ENCODE results near the gene PER1.
A peak's percentile ranks its signal among the peaks of the same experiment; 100 is the strongest.

PER1 gene

GRCh38 chr17:8138374-8138671 lies 13.9 kb downstream of the PER1 start:
- no peak overlapping the region for H2AFZ ChIP-seq (ENCODE audit: low read length, unreplicated experiment)
- H3K27me3 ChIP-seq (ENCODE audit: insufficient read depth, low read length), result no peaks in the 10 kb centered on the region
- peaks cover 8% of the 10 kb centered on the region for H3K4me1 ChIP-seq (ENCODE audit: control insufficient read depth, insufficient read depth, low read length, unreplicated experiment)
- peak overlapping the region; percentile 84; the same call in 1 of the 2 replicates for H3K27ac ChIP-seq (ENCODE audit: low read depth, low read length)
- peaks cover 25% of the 10 kb centered on the region; the same call in 1 of the 2 replicates for H3K36me3 ChIP-seq (ENCODE audit: insufficient read depth, low read length)
- no peaks in the 10 kb centered on the region for H3K79me2 ChIP-seq (ENCODE audit: control insufficient read depth, insufficient read depth, low read length, unreplicated experiment)
- H3K4me3 ChIP-seq (ENCODE audit: low read depth, low read length), result peak overlapping the region; percentile 45

- Histone ChIP-seq H3K27ac (ENCODE audit: low read depth, low read length) (no peak overlapping the region; the same call in 1 of the 2 replicates), H3K79me2 (ENCODE audit: control insufficient read depth, insufficient read depth, low read length, unreplicated experiment) (no peaks in the 10 kb centered on the region), H3K4me1 (ENCODE audit: control insufficient read depth, insufficient read depth, low read length, unreplicated experiment) (peaks cover 8% of the 10 kb centered on the region), H3K4me3 (ENCODE audit: low read depth, low read length) (peak overlapping the region; percentile 45), H3K27me3 (ENCODE audit: insufficient read depth, low read length) (no peaks in the 10 kb centered on the region), H3K36me3 (ENCODE audit: insufficient read depth, low read length) (peaks cover 24% of the 10 kb centered on the region; the same call in 1 of the 2 replicates), H2AFZ (ENCODE audit: low read length, unreplicated experiment) (no peak overlapping the region)
Measured at GRCh38 chr17:8137645-8138373, 14.4 kb downstream of the PER1 start.

- Histone ChIP-seq H3K4me3 (ENCODE audit: low read depth, low read length) (no peak overlapping the region), H3K4me1 (ENCODE audit: control insufficient read depth, insufficient read depth, low read length, unreplicated experiment) (peaks cover 10% of the 10 kb centered on the region), H3K27ac (ENCODE audit: low read depth, low read length) (no peak overlapping the region), H3K27me3 (ENCODE audit: insufficient read depth, low read length) (no peaks in the 10 kb centered on the region), H3K79me2 (ENCODE audit: control insufficient read depth, insufficient read depth, low read length, unreplicated experiment) (no peaks in the 10 kb centered on the region), H2AFZ (ENCODE audit: low read length, unreplicated experiment) (no peak overlapping the region), H3K36me3 (ENCODE audit: insufficient read depth, low read length) (no peaks in the 10 kb centered on the region)
Measured at GRCh38 chr17:8133941-8134340, 18.3 kb downstream of the PER1 start.

GRCh38 chr17:8133399-8133798 lies 18.8 kb downstream of the PER1 start:
- no peak overlapping the region for H3K4me3 ChIP-seq (ENCODE audit: low read depth, low read length)
- peaks cover 10% of the 10 kb centered on the region for H3K4me1 ChIP-seq (ENCODE audit: control insufficient read depth, insufficient read depth, low read length, unreplicated experiment)
- no peak overlapping the region for H3K27ac ChIP-seq (ENCODE audit: low read depth, low read length)
- H3K27me3 ChIP-seq (ENCODE audit: insufficient read depth, low read length), result no peaks in the 10 kb centered on the region
- H3K36me3 ChIP-seq (ENCODE audit: insufficient read depth, low read length), result no peaks in the 10 kb centered on the region
- no peaks in the 10 kb centered on the region for H3K79me2 ChIP-seq (ENCODE audit: control insufficient read depth, insufficient read depth, low read length, unreplicated experiment)
- no peak overlapping the region for H2AFZ ChIP-seq (ENCODE audit: low read length, unreplicated experiment)

- Histone ChIP-seq H3K27ac (ENCODE audit: low read depth, low read length) (no peak overlapping the region), H3K36me3 (ENCODE audit: insufficient read depth, low read length) (no peaks in the 10 kb centered on the region), H3K4me1 (ENCODE audit: control insufficient read depth, insufficient read depth, low read length, unreplicated experiment) (peaks cover 10% of the 10 kb centered on the region), H3K4me3 (ENCODE audit: low read depth, low read length) (no peak overlapping the region), H3K27me3 (ENCODE audit: insufficient read depth, low read length) (no peaks in the 10 kb centered on the region), H3K79me2 (ENCODE audit: control insufficient read depth, insufficient read depth, low read length, unreplicated experiment) (no peaks in the 10 kb centered on the region), H2AFZ (ENCODE audit: low read length, unreplicated experiment) (no peak overlapping the region)
Measured at GRCh38 chr17:8131844-8132441, 20.3 kb downstream of the PER1 start.

- H3K27me3 ChIP-seq (ENCODE audit: insufficient read depth, low read length), result no peaks in the 10 kb centered on the region
- H3K79me2 ChIP-seq (ENCODE audit: control insufficient read depth, insufficient read depth, low read length, unreplicated experiment), result no peaks in the 10 kb centered on the region
- H3K36me3 ChIP-seq (ENCODE audit: insufficient read depth, low read length), result no peaks in the 10 kb centered on the region
- no peak overlapping the region for H3K4me3 ChIP-seq (ENCODE audit: low read depth, low read length)
- no peak overlapping the region for H3K27ac ChIP-seq (ENCODE audit: low read depth, low read length)
- peaks cover 11% of the 10 kb centered on the region for H3K4me1 ChIP-seq (ENCODE audit: control insufficient read depth, insufficient read depth, low read length, unreplicated experiment)
- H2AFZ ChIP-seq (ENCODE audit: low read length, unreplicated experiment), result no peak overlapping the region
Measured at GRCh38 chr17:8128125-8128784, 23.9 kb downstream of the PER1 start.

GRCh38 chr17:8126491-8127066 lies 25.6 kb downstream of the PER1 start:
- Histone ChIP-seq H3K36me3 (ENCODE audit: insufficient read depth, low read length) (no peaks in the 10 kb centered on the region), H3K79me2 (ENCODE audit: control insufficient read depth, insufficient read depth, low read length, unreplicated experiment) (no peaks in the 10 kb centered on the region), H3K27me3 (ENCODE audit: insufficient read depth, low read length) (no peaks in the 10 kb centered on the region), H3K27ac (ENCODE audit: low read depth, low read length) (no peak overlapping the region), H3K4me3 (ENCODE audit: low read depth, low read length) (peak overlapping the region; percentile 80), H2AFZ (ENCODE audit: low read length, unreplicated experiment) (peak overlapping the region; percentile 96), H3K4me1 (ENCODE audit: control insufficient read depth, insufficient read depth, low read length, unreplicated experiment) (peaks cover 7% of the 10 kb centered on the region)

- Histone ChIP-seq H3K79me2 (ENCODE audit: control insufficient read depth, insufficient read depth, low read length, unreplicated experiment) (no peaks in the 10 kb centered on the region), H3K27ac (ENCODE audit: low read depth, low read length) (no peak overlapping the region), H3K36me3 (ENCODE audit: insufficient read depth, low read length) (no peaks in the 10 kb centered on the region), H3K27me3 (ENCODE audit: insufficient read depth, low read length) (no peaks in the 10 kb centered on the region), H3K4me1 (ENCODE audit: control insufficient read depth, insufficient read depth, low read length, unreplicated experiment) (peaks cover 7% of the 10 kb centered on the region), H3K4me3 (ENCODE audit: low read depth, low read length) (peak overlapping the region; percentile 80), H2AFZ (ENCODE audit: low read length, unreplicated experiment) (peak overlapping the region; percentile 92)
Measured at GRCh38 chr17:8125947-8126490, 26.2 kb downstream of the PER1 start.

- H3K4me3 ChIP-seq (ENCODE audit: low read depth, low read length), result peak overlapping the region; percentile 80
- H3K4me1 ChIP-seq (ENCODE audit: control insufficient read depth, insufficient read depth, low read length, unreplicated experiment), result peaks cover 7% of the 10 kb centered on the region
- peak overlapping the region; percentile 14 for H2AFZ ChIP-seq (ENCODE audit: low read length, unreplicated experiment)
- no peaks in the 10 kb centered on the region for H3K79me2 ChIP-seq (ENCODE audit: control insufficient read depth, insufficient read depth, low read length, unreplicated experiment)
- no peaks in the 10 kb centered on the region for H3K36me3 ChIP-seq (ENCODE audit: insufficient read depth, low read length)
- H3K27ac ChIP-seq (ENCODE audit: low read depth, low read length), result no peak overlapping the region
- no peaks in the 10 kb centered on the region for H3K27me3 ChIP-seq (ENCODE audit: insufficient read depth, low read length)
Measured at GRCh38 chr17:8125154-8125946, 26.9 kb downstream of the PER1 start.

Data from ACC112 (cell line).